Measurements from ENCODE around the gene SPAST. TPM values are rescaled to one million over a fixed set of nuclear protein-coding genes. Genes with fewer than 3 reads are reported as not detected.

The SPAST gene
- polyA plus RNA-seq, 5 donors, result 15.7 to 28.4 (median 24.4) TPM

Other genes starting within 250 kb of the SPAST start
- 10 to 100 TPM; 25.6 to 36.1 (median 34.5) TPM for gene MEMO1, start 52.5 kb upstream of the SPAST start, polyA plus RNA-seq (ENCODE audit: insufficient read depth in 1 of 5, insufficient read length in 5 of 5, low replicate concordance in 1 of 5)
- gene DPY30, start 23.8 kb upstream of the SPAST start, polyA plus RNA-seq (ENCODE audit: insufficient read depth in 1 of 5, insufficient read length in 5 of 5, low replicate concordance in 1 of 5), result 10 to 100 TPM; 75.3 to 98.7 (median 88.7) TPM
- gene SLC30A6, start 102.3 kb downstream of the SPAST start, polyA plus RNA-seq (ENCODE audit: insufficient read depth in 1 of 5, insufficient read length in 5 of 5, low replicate concordance in 1 of 5), result 10 to 100 TPM; 19.3 to 32.1 (median 25.6) TPM
- 1 to 10 TPM; 1.1 to 1.6 (median 1.2) TPM for gene NLRC4, start 201.3 kb downstream of the SPAST start, polyA plus RNA-seq (ENCODE audit: insufficient read depth in 1 of 5, insufficient read length in 5 of 5, low replicate concordance in 1 of 5)
- 10 to 100 TPM; 43.2 to 69.8 (median 56.1) TPM for gene YIPF4, start 214.3 kb downstream of the SPAST start, polyA plus RNA-seq (ENCODE audit: insufficient read depth in 1 of 5, insufficient read length in 5 of 5, low replicate concordance in 1 of 5)